Measurements from ENCODE around the gene MGAT5.

- TF ChIP-seq POLR2A (IDR thresholded peaks at IDR 0.05) (no peak), CTCF (IDR thresholded peaks at IDR 0.05) (no peak), POLR2AphosphoS5 (IDR thresholded peaks at IDR 0.05) (no peak)
Observed at GRCh38 chr2:134393075-134393461, 139.2 kb downstream of the MGAT5 start.
